Measurements from ENCODE around the gene PRTN3. TPM values are rescaled to one million over a fixed set of nuclear protein-coding genes. Genes with fewer than 3 reads are reported as not detected.

PRTN3 gene
- total RNA-seq, 1 donor from 2014 or later = not detected

- H3K27ac Mint-ChIP-seq (ENCODE audit: unreplicated experiment) = peak overlapping the region; percentile 98
- H3K27me3 Mint-ChIP-seq (ENCODE audit: unreplicated experiment) = peaks cover 21% of the 10 kb centered on the region
- H3K9me3 Mint-ChIP-seq (ENCODE audit: unreplicated experiment) = no peaks in the 10 kb centered on the region
- peaks cover 26% of the 10 kb centered on the region for H3K36me3 Mint-ChIP-seq (ENCODE audit: low read depth, unreplicated experiment)
- H3K4me1 Mint-ChIP-seq (ENCODE audit: unreplicated experiment) = peaks cover 31% of the 10 kb centered on the region
- peak overlapping the region; percentile 97 for H3K4me3 Mint-ChIP-seq (ENCODE audit: unreplicated experiment)
- TF ChIP-seq CTCF (IDR thresholded peaks at IDR 0.05; ENCODE audit: unreplicated experiment) = no peak
- DNase-seq (ENCODE audit: low spot score) = peak; percentile 88
Observed at GRCh38 chr19:797528-798414, 43.0 kb upstream of the PRTN3 start.

- peak overlapping the region; percentile 98 for H3K4me3 Mint-ChIP-seq (ENCODE audit: unreplicated experiment)
- TF ChIP-seq CTCF (IDR thresholded peaks at IDR 0.05; ENCODE audit: unreplicated experiment) = no peak
- H3K9me3 Mint-ChIP-seq (ENCODE audit: unreplicated experiment) = no peaks in the 10 kb centered on the region
- H3K4me1 Mint-ChIP-seq (ENCODE audit: unreplicated experiment) = peaks cover 32% of the 10 kb centered on the region
- peaks cover 28% of the 10 kb centered on the region for H3K27me3 Mint-ChIP-seq (ENCODE audit: unreplicated experiment)
- H3K36me3 Mint-ChIP-seq (ENCODE audit: low read depth, unreplicated experiment) = peaks cover 26% of the 10 kb centered on the region
- DNase-seq (ENCODE audit: low spot score) = no peak
- peak overlapping the region; percentile 98 for H3K27ac Mint-ChIP-seq (ENCODE audit: unreplicated experiment)
Observed at GRCh38 chr19:798415-799075, 42.3 kb upstream of the PRTN3 start.

GRCh38 chr19:799076-799881 lies 41.5 kb upstream of the PRTN3 start:
- peaks cover 32% of the 10 kb centered on the region for H3K4me1 Mint-ChIP-seq (ENCODE audit: unreplicated experiment)
- TF ChIP-seq CTCF (IDR thresholded peaks at IDR 0.05; ENCODE audit: unreplicated experiment) = no peak
- H3K27ac Mint-ChIP-seq (ENCODE audit: unreplicated experiment) = peak overlapping the region; percentile 87
- DNase-seq (ENCODE audit: low spot score) = no peak
- peaks cover 26% of the 10 kb centered on the region for H3K36me3 Mint-ChIP-seq (ENCODE audit: low read depth, unreplicated experiment)
- peak overlapping the region; percentile 98 for H3K4me3 Mint-ChIP-seq (ENCODE audit: unreplicated experiment)
- H3K9me3 Mint-ChIP-seq (ENCODE audit: unreplicated experiment) = no peaks in the 10 kb centered on the region
- peaks cover 32% of the 10 kb centered on the region for H3K27me3 Mint-ChIP-seq (ENCODE audit: unreplicated experiment)

- H3K27me3 Mint-ChIP-seq (ENCODE audit: unreplicated experiment) = peaks cover 35% of the 10 kb centered on the region
- H3K27ac Mint-ChIP-seq (ENCODE audit: unreplicated experiment) = peak overlapping the region; percentile 87
- H3K4me3 Mint-ChIP-seq (ENCODE audit: unreplicated experiment) = peak overlapping the region; percentile 98
- H3K4me1 Mint-ChIP-seq (ENCODE audit: unreplicated experiment) = peaks cover 32% of the 10 kb centered on the region
- DNase-seq (ENCODE audit: low spot score) = no peak
- no peak for TF ChIP-seq CTCF (IDR thresholded peaks at IDR 0.05; ENCODE audit: unreplicated experiment)
- peaks cover 29% of the 10 kb centered on the region for H3K36me3 Mint-ChIP-seq (ENCODE audit: low read depth, unreplicated experiment)
- H3K9me3 Mint-ChIP-seq (ENCODE audit: unreplicated experiment) = no peaks in the 10 kb centered on the region
Observed at GRCh38 chr19:800360-801029, 40.3 kb upstream of the PRTN3 start.

All from endothelial cell (in vitro differentiated cells).